B cell (primary cell): Measurements from ENCODE around the gene EEF1AKMT4. TPM values are rescaled to one million over a fixed set of nuclear protein-coding genes. Genes with fewer than 3 reads are reported as not detected.

Source experiments
- ATAC-seq: fragments of 200-7000 bp; cut with Tn5 transposase; one replicate; pipeline ENCODE4 v1.10.0; 2021; ENCODE audit warnings: low read depth, mild to moderate bottlenecking, moderate number of reproducible peaks, moderate library complexity
- CTCF ChIA-PET: fragments of 350-600 bp; sonication (Branson Sonifier 250); formaldehyde crosslinking; loops from one replicate; lab custom pipeline; 2021; ENCODE audit warnings: antibody characterized with exemption, inconsistent platforms; lab: Charles Lee
- POLR2A ChIA-PET: fragments of 350-600 bp; sonication (Branson Sonifier 250); formaldehyde crosslinking; loops from one replicate; lab custom pipeline; 2021; ENCODE audit warnings: antibody characterized with exemption; lab: Charles Lee
- DNase-seq: peaks from one replicate; pipeline ENCODE4 v3.0.0; 2013
- H2AFZ ChIP-seq: 2 replicates; pipeline ENCODE4 v1.6.1; 2012; ENCODE audit warnings: mild to moderate bottlenecking, low read depth, low read length; ENCODE audit not compliant: insufficient read depth, poor library complexity, severe bottlenecking
- H3K27ac ChIP-seq, 2 donors: 1 replicate in 1 of 2; 2 replicates in 1 of 2; pipeline ENCODE4 v1.5.1; 2012 to 2013; ENCODE audit warnings: low read length in 2 of 2, mild to moderate bottlenecking in 2 of 2, moderate library complexity in 1 of 2
- H3K27me3 ChIP-seq, 4 experiments: fragments of 200-600 bp in 1 of 4; sonication (generic) in 1 of 4; replicated peaks in 1 of 4; 1 replicate in 2 of 4; 2 replicates in 2 of 4; pipeline versions ENCODE4 v1.6.1 to v1.7.0; 2013 to 2016; ENCODE audit warnings: low read length in 3 of 4, mild to moderate bottlenecking in 2 of 4, mixed read lengths in 1 of 4, moderate library complexity in 1 of 4; ENCODE audit not compliant: insufficient read depth in 4 of 4, control insufficient read depth in 3 of 4; ENCODE audit errors: control extremely low read depth in 1 of 4
- H3K36me3 ChIP-seq, 2 experiments: replicated peaks in 1 of 2; 1 replicate in 1 of 2; 2 replicates in 1 of 2; pipeline versions ENCODE4 v1.6.1 to v1.7.1; 2013; ENCODE audit warnings: low read length in 1 of 2; ENCODE audit not compliant: insufficient read depth in 2 of 2, control insufficient read depth in 1 of 2; ENCODE audit errors: control extremely low read depth in 1 of 2, extremely low read depth in 1 of 2
- H3K4me1 ChIP-seq, 2 donors: fragments of 200-600 bp in 1 of 2; sonication (generic) in 1 of 2; 1 replicate in 1 of 2; 2 replicates in 1 of 2; pipeline versions ENCODE4 v1.5.1 to v1.6.1; 2013 to 2017; ENCODE audit warnings: low read length in 2 of 2; ENCODE audit not compliant: control insufficient read depth in 2 of 2, insufficient read depth in 2 of 2
- H3K4me2 ChIP-seq: replicated peaks from 2 replicates; pipeline ENCODE3; 2012; ENCODE audit warnings: mild to moderate bottlenecking, low read depth, low read length; ENCODE audit not compliant: poor library complexity, severe bottlenecking
- H3K4me3 ChIP-seq, 5 experiments: fragments of 200-600 bp in 1 of 5; sonication (generic) in 1 of 5; 1 replicate in 3 of 5; 2 replicates in 2 of 5; pipeline versions ENCODE4 v1.5.1 to v1.7.0; 2011 to 2016; ENCODE audit warnings: low read length in 4 of 5, mild to moderate bottlenecking in 4 of 5, low read depth in 2 of 5, control low read depth in 1 of 5, moderate library complexity in 1 of 5; ENCODE audit not compliant: insufficient read depth in 1 of 5; ENCODE audit errors: control extremely low read depth in 1 of 5, extremely low read depth in 1 of 5
- H3K79me2 ChIP-seq: fragments of 200-600 bp; sonication (generic); one replicate; pipeline ENCODE4 v1.6.0; 2016; ENCODE audit warnings: low read length; ENCODE audit not compliant: control insufficient read depth, insufficient read depth
- H3K9ac ChIP-seq: fragments of 200-600 bp; sonication (generic); 2 replicates; pipeline ENCODE4 v1.6.1; 2017; ENCODE audit warnings: mild to moderate bottlenecking, low read length, moderate library complexity
- H3K9me3 ChIP-seq, 3 donors: one replicate each; pipeline versions ENCODE4 v1.6.1 to v1.7.1; 2013; ENCODE audit warnings: low read length in 2 of 3; ENCODE audit not compliant: control insufficient read depth in 2 of 3, insufficient read depth in 1 of 3; ENCODE audit errors: control extremely low read depth in 1 of 3
- H4K20me1 ChIP-seq: 2 replicates; pipeline ENCODE4 v1.6.0; 2012; ENCODE audit warnings: mild to moderate bottlenecking, low read length; ENCODE audit not compliant: insufficient read depth, control insufficient read depth, poor library complexity, severe bottlenecking
- H3K27ac Mint-ChIP-seq: one replicate; pipeline ENCODE4 v1.8.0; 2021; ENCODE audit warnings: mixed read lengths
- H3K27me3 Mint-ChIP-seq: one replicate; pipeline ENCODE4 v1.8.0; 2021; ENCODE audit warnings: mixed read lengths
- H3K4me1 Mint-ChIP-seq: one replicate; pipeline ENCODE4 v1.8.0; 2021; ENCODE audit warnings: mixed read lengths
- H3K4me3 Mint-ChIP-seq: one replicate; pipeline ENCODE4 v1.8.0; 2021; ENCODE audit warnings: mixed read lengths
- H3K9me3 Mint-ChIP-seq: one replicate; pipeline ENCODE4 v1.8.0; 2022; ENCODE audit warnings: mixed read lengths; ENCODE audit not compliant: insufficient read depth
- CTCF ChIP-seq: fragments of 200-600 bp; IDR thresholded peaks from one replicate; pipeline ENCODE4 v1.8.0; 2022; ENCODE audit warnings: antibody characterized with exemption, mild to moderate bottlenecking
- EZH2 ChIP-seq: IDR thresholded peaks from 2 replicates; pipeline ENCODE4 v1.6.1; 2012; ENCODE audit warnings: borderline replicate concordance, low read depth, mild to moderate bottlenecking, moderate library complexity, low read length; ENCODE audit not compliant: insufficient read depth, poor library complexity, severe bottlenecking
- WGBS: methylation state at CpG from one replicate; pipeline ENCODE4 v1.1.5; 2013; ENCODE audit warnings: missing lambda C conversion rate; ENCODE audit not compliant: insufficient coverage; 5-methylcytosine and 5-hydroxymethylcytosine counted together
- intact Hi-C: fragments of 100-400 bp; cut with micrococcal nuclease; formaldehyde crosslinking; loops from one replicate; pipeline ENCODE4 v1.10.0; 2022
- polyA plus RNA-seq: library from polyadenylated mRNA; depleted of rRNA; stranded (reverse); fragments of >200 nt; gene quantifications from 2 replicates; pipeline ENCODE4 v1.2.3, GENCODE V29; 2012
- total RNA-seq, 2 donors: library from RNA; stranded (reverse); fragments of 120-200 nt in 1 of 2; gene quantifications; 1 replicate in 1 of 2; 2 replicates in 1 of 2; pipeline versions ENCODE4 v1.2.3 to v1.2.4, GENCODE V29; 2013 to 2022

Gene EEF1AKMT4
- total and polyA plus RNA-seq, 2 donors (not counting 1 experiment from before 2014, with no cell fraction given): 1.5 to 2.5 TPM

- no peak for TF ChIP-seq CTCF
- no peak for TF ChIP-seq EZH2
- H3K9ac ChIP-seq: no peak overlapping the region
- H3K4me3 Mint-ChIP-seq: no peak overlapping the region
- no peak overlapping the region for H3K4me2 ChIP-seq
- no peak overlapping the region for H3K27ac Mint-ChIP-seq
- intact Hi-C loops: no loop called here
- H3K4me3 ChIP-seq: no peak overlapping the region
- H3K4me1 Mint-ChIP-seq: no peaks in the 10 kb centered on the region
- no peaks in the 10 kb centered on the region for H3K4me1 ChIP-seq
- H3K36me3 ChIP-seq: no peaks in the 10 kb centered on the region
- ATAC-seq (no peak), DNase-seq (no peak)
- ChIA-PET POLR2A (no interaction called here), CTCF (no interaction called here)
- H3K27me3 Mint-ChIP-seq: peaks cover 37% of the 10 kb centered on the region
- no peak overlapping the region for H3K27ac ChIP-seq
- no peaks in the 10 kb centered on the region for H3K9me3 Mint-ChIP-seq
- H3K79me2 ChIP-seq: no peaks in the 10 kb centered on the region
- no peaks in the 10 kb centered on the region for H3K9me3 ChIP-seq
- peaks cover 0 to 18% (median 1%) of the 10 kb centered on the region in 4 experiments for H3K27me3 ChIP-seq
- WGBS: 91% methylated on average over 1 of the region's 4 CpGs
- H4K20me1 ChIP-seq: no peaks in the 10 kb centered on the region
- no peak overlapping the region for H2AFZ ChIP-seq
Measured at GRCh38 chr3:184282941-184283340, 33.5 kb downstream of the EEF1AKMT4 start.

- Histone ChIP-seq H3K27me3 (peaks cover 0 to 11% (median 0%) of the 10 kb centered on the region in 4 experiments), H3K36me3 (no peaks in the 10 kb centered on the region), H4K20me1 (no peaks in the 10 kb centered on the region), H3K4me3 (no peak overlapping the region), H3K4me2 (no peak overlapping the region), H3K79me2 (no peaks in the 10 kb centered on the region), H3K27ac (no peak overlapping the region), H3K9me3 (no peaks in the 10 kb centered on the region), H2AFZ (no peak overlapping the region), H3K9ac (no peak overlapping the region), H3K4me1 (no peaks in the 10 kb centered on the region)
- Mint-ChIP-seq H3K4me3 (no peak overlapping the region), H3K4me1 (no peaks in the 10 kb centered on the region), H3K9me3 (no peaks in the 10 kb centered on the region), H3K27ac (no peak overlapping the region), H3K27me3 (peaks cover 34% of the 10 kb centered on the region)
- intact Hi-C loops: no loop called here
- ChIA-PET POLR2A (no interaction called here), CTCF (interaction anchor here (1.1 kb wide), 1 partner anchor 56 kb away, joined by 9 read pairs; no protein-coding TSS in a partner anchor)
- no peak for DNase-seq
- TF ChIP-seq EZH2 (no peak), CTCF (no peak)
- WGBS: 88% methylated on average over 8 of the region's 8 CpGs
- no peak for ATAC-seq
Measured at GRCh38 chr3:184283681-184284080, 34.2 kb downstream of the EEF1AKMT4 start.
